Testis (tissue), 2 donors: ENCODE measurements around the gene C6orf15.

ENCODE experiments used
- POLR2A ChIP-seq: fragments of 450-650 bp; IDR thresholded peaks from one replicate; pipeline ENCODE4 v1.6.1; 2017; ENCODE audit warnings: antibody characterized with exemption, mild to moderate bottlenecking, moderate library complexity
- TF ChIP-seq, protein P1 (sequence below), 3 experiments: fragments of 450-650 bp in 2 of 3; fragments of 200-600 bp in 1 of 3; sonication (generic) in 1 of 3; IDR thresholded peaks; one replicate each; pipeline ENCODE4 v1.5.1; 2016 to 2019; ENCODE audit warnings: antibody characterized with exemption in 3 of 3, mild to moderate bottlenecking in 2 of 3, moderate library complexity in 1 of 3

DNA sequence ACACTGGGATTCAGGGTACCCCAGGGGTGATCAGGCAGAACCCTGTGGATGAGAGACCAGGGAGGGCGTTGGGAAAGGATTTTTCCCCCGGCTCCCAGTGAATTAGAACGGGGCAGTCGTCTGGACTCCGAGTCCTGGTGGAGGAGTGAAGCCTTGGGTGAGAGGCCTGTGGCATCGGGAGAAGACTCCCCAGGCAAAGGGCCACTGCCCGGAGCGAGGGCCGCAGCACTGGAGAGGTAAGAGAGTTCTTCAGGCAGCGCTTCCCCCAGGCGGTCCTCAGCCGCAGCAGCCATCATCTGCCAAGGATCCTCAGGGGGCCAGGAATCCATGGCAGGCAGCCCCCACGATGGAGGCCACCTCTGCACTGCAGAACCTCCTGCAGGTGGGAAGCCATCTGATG, 663 bp downstream of the C6orf15 start:
- TF ChIP-seq, protein P1, sequence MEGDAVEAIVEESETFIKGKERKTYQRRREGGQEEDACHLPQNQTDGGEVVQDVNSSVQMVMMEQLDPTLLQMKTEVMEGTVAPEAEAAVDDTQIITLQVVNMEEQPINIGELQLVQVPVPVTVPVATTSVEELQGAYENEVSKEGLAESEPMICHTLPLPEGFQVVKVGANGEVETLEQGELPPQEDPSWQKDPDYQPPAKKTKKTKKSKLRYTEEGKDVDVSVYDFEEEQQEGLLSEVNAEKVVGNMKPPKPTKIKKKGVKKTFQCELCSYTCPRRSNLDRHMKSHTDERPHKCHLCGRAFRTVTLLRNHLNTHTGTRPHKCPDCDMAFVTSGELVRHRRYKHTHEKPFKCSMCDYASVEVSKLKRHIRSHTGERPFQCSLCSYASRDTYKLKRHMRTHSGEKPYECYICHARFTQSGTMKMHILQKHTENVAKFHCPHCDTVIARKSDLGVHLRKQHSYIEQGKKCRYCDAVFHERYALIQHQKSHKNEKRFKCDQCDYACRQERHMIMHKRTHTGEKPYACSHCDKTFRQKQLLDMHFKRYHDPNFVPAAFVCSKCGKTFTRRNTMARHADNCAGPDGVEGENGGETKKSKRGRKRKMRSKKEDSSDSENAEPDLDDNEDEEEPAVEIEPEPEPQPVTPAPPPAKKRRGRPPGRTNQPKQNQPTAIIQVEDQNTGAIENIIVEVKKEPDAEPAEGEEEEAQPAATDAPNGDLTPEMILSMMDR (IDR thresholded peaks at IDR 0.05) = no peak
- TF ChIP-seq POLR2A = no peak
